Measurements from ENCODE around the gene POGLUT2.

The POGLUT2 gene

GRCh38 chr13:102769679-102770078 lies 29.1 kb downstream of the POGLUT2 start:
- Histone ChIP-seq H3K79me2 (ENCODE audit: control insufficient read depth, insufficient read depth, low read length, unreplicated experiment) (peaks cover 36% of the 10 kb centered on the region), H2AFZ (ENCODE audit: low read length, unreplicated experiment) (no peak overlapping the region), H3K27me3 (ENCODE audit: insufficient read depth, low read length) (no peaks in the 10 kb centered on the region), H3K4me3 (ENCODE audit: low read depth, low read length) (no peak overlapping the region), H3K36me3 (ENCODE audit: insufficient read depth, low read length) (no peaks in the 10 kb centered on the region; the same call in 1 of the 2 replicates), H3K27ac (ENCODE audit: low read depth, low read length) (no peak overlapping the region), H3K4me1 (ENCODE audit: control insufficient read depth, insufficient read depth, low read length, unreplicated experiment) (peaks cover 27% of the 10 kb centered on the region)

GRCh38 chr13:102768909-102769308 lies 29.9 kb downstream of the POGLUT2 start:
- peaks cover 36% of the 10 kb centered on the region for H3K79me2 ChIP-seq (ENCODE audit: control insufficient read depth, insufficient read depth, low read length, unreplicated experiment)
- H3K36me3 ChIP-seq (ENCODE audit: insufficient read depth, low read length) = no peaks in the 10 kb centered on the region; the same call in 1 of the 2 replicates
- H3K4me3 ChIP-seq (ENCODE audit: low read depth, low read length) = no peak overlapping the region
- no peak overlapping the region for H3K27ac ChIP-seq (ENCODE audit: low read depth, low read length)
- no peak overlapping the region for H2AFZ ChIP-seq (ENCODE audit: low read length, unreplicated experiment)
- no peaks in the 10 kb centered on the region for H3K27me3 ChIP-seq (ENCODE audit: insufficient read depth, low read length)
- peaks cover 27% of the 10 kb centered on the region for H3K4me1 ChIP-seq (ENCODE audit: control insufficient read depth, insufficient read depth, low read length, unreplicated experiment)

GRCh38 chr13:102763741-102764140 lies 35.0 kb downstream of the POGLUT2 start:
- Histone ChIP-seq H3K79me2 (ENCODE audit: control insufficient read depth, insufficient read depth, low read length, unreplicated experiment) (no peaks in the 10 kb centered on the region), H3K36me3 (ENCODE audit: insufficient read depth, low read length) (no peaks in the 10 kb centered on the region; the same call in 1 of the 2 replicates), H3K4me3 (ENCODE audit: low read depth, low read length) (no peak overlapping the region), H3K27ac (ENCODE audit: low read depth, low read length) (no peak overlapping the region), H3K27me3 (ENCODE audit: insufficient read depth, low read length) (no peaks in the 10 kb centered on the region), H3K4me1 (ENCODE audit: control insufficient read depth, insufficient read depth, low read length, unreplicated experiment) (no peaks in the 10 kb centered on the region), H2AFZ (ENCODE audit: low read length, unreplicated experiment) (no peak overlapping the region)

GRCh38 chr13:102761071-102761470 lies 37.7 kb downstream of the POGLUT2 start:
- H3K4me3 ChIP-seq (ENCODE audit: low read depth, low read length) = no peak overlapping the region
- H2AFZ ChIP-seq (ENCODE audit: low read length, unreplicated experiment) = no peak overlapping the region
- H3K4me1 ChIP-seq (ENCODE audit: control insufficient read depth, insufficient read depth, low read length, unreplicated experiment) = no peaks in the 10 kb centered on the region
- H3K79me2 ChIP-seq (ENCODE audit: control insufficient read depth, insufficient read depth, low read length, unreplicated experiment) = no peaks in the 10 kb centered on the region
- no peaks in the 10 kb centered on the region; the same call in 1 of the 2 replicates for H3K36me3 ChIP-seq (ENCODE audit: insufficient read depth, low read length)
- no peaks in the 10 kb centered on the region for H3K27me3 ChIP-seq (ENCODE audit: insufficient read depth, low read length)
- H3K27ac ChIP-seq (ENCODE audit: low read depth, low read length) = no peak overlapping the region

- no peak overlapping the region for H2AFZ ChIP-seq (ENCODE audit: low read length, unreplicated experiment)
- H3K79me2 ChIP-seq (ENCODE audit: control insufficient read depth, insufficient read depth, low read length, unreplicated experiment) = no peaks in the 10 kb centered on the region
- H3K4me3 ChIP-seq (ENCODE audit: low read depth, low read length) = no peak overlapping the region
- no peaks in the 10 kb centered on the region for H3K4me1 ChIP-seq (ENCODE audit: control insufficient read depth, insufficient read depth, low read length, unreplicated experiment)
- no peaks in the 10 kb centered on the region for H3K27me3 ChIP-seq (ENCODE audit: insufficient read depth, low read length)
- H3K36me3 ChIP-seq (ENCODE audit: insufficient read depth, low read length) = no peaks in the 10 kb centered on the region
- no peak overlapping the region for H3K27ac ChIP-seq (ENCODE audit: low read depth, low read length)
Measured at GRCh38 chr13:102758842-102759241, 39.9 kb downstream of the POGLUT2 start.

- Histone ChIP-seq H3K4me1 (ENCODE audit: control insufficient read depth, insufficient read depth, low read length, unreplicated experiment) (no peaks in the 10 kb centered on the region), H3K36me3 (ENCODE audit: insufficient read depth, low read length) (no peaks in the 10 kb centered on the region), H3K79me2 (ENCODE audit: control insufficient read depth, insufficient read depth, low read length, unreplicated experiment) (no peaks in the 10 kb centered on the region), H2AFZ (ENCODE audit: low read length, unreplicated experiment) (no peak overlapping the region), H3K27me3 (ENCODE audit: insufficient read depth, low read length) (no peaks in the 10 kb centered on the region), H3K4me3 (ENCODE audit: low read depth, low read length) (no peak overlapping the region), H3K27ac (ENCODE audit: low read depth, low read length) (no peak overlapping the region)
Measured at GRCh38 chr13:102757006-102757405, 41.8 kb downstream of the POGLUT2 start.

- Histone ChIP-seq H3K27me3 (ENCODE audit: insufficient read depth, low read length) (peaks cover 30% of the 10 kb centered on the region), H3K36me3 (ENCODE audit: insufficient read depth, low read length) (no peaks in the 10 kb centered on the region), H3K4me1 (ENCODE audit: control insufficient read depth, insufficient read depth, low read length, unreplicated experiment) (no peaks in the 10 kb centered on the region), H2AFZ (ENCODE audit: low read length, unreplicated experiment) (no peak overlapping the region), H3K79me2 (ENCODE audit: control insufficient read depth, insufficient read depth, low read length, unreplicated experiment) (no peaks in the 10 kb centered on the region), H3K27ac (ENCODE audit: low read depth, low read length) (no peak overlapping the region), H3K4me3 (ENCODE audit: low read depth, low read length) (no peak overlapping the region)
Measured at GRCh38 chr13:102751886-102752285, 46.9 kb downstream of the POGLUT2 start.

GRCh38 chr13:102742506-102742905 lies 56.3 kb downstream of the POGLUT2 start:
- no peaks in the 10 kb centered on the region for H3K4me1 ChIP-seq (ENCODE audit: control insufficient read depth, insufficient read depth, low read length, unreplicated experiment)
- no peaks in the 10 kb centered on the region for H3K79me2 ChIP-seq (ENCODE audit: control insufficient read depth, insufficient read depth, low read length, unreplicated experiment)
- no peak overlapping the region for H3K4me3 ChIP-seq (ENCODE audit: low read depth, low read length)
- no peak overlapping the region for H3K27ac ChIP-seq (ENCODE audit: low read depth, low read length)
- H3K36me3 ChIP-seq (ENCODE audit: insufficient read depth, low read length) = no peaks in the 10 kb centered on the region
- peaks cover 100% of the 10 kb centered on the region for H3K27me3 ChIP-seq (ENCODE audit: insufficient read depth, low read length)
- H2AFZ ChIP-seq (ENCODE audit: low read length, unreplicated experiment) = no peak overlapping the region

- Histone ChIP-seq H3K79me2 (ENCODE audit: control insufficient read depth, insufficient read depth, low read length, unreplicated experiment) (no peaks in the 10 kb centered on the region), H3K4me1 (ENCODE audit: control insufficient read depth, insufficient read depth, low read length, unreplicated experiment) (no peaks in the 10 kb centered on the region), H3K36me3 (ENCODE audit: insufficient read depth, low read length) (no peaks in the 10 kb centered on the region), H3K27me3 (ENCODE audit: insufficient read depth, low read length) (peaks cover 100% of the 10 kb centered on the region), H3K4me3 (ENCODE audit: low read depth, low read length) (no peak overlapping the region), H2AFZ (ENCODE audit: low read length, unreplicated experiment) (no peak overlapping the region), H3K27ac (ENCODE audit: low read depth, low read length) (no peak overlapping the region)
Measured at GRCh38 chr13:102742101-102742500, 56.7 kb downstream of the POGLUT2 start.

Data from ACC112 (cell line).